HG02588 (cell line): Measurements from ENCODE around the gene SH3RF1.

Source experiments
- ATAC-seq: cut with Tn5 transposase; IDR thresholded peaks from one replicate; pipeline ENCODE4 v1.9.1; 2021; ENCODE audit warnings: mild to moderate bottlenecking, moderate library complexity; ENCODE audit not compliant: unreplicated experiment

The SH3RF1 gene

GRCh38 chr4:169048868-169049414 is 221.8 kb downstream of the SH3RF1 start:
- ATAC-seq: no peak

GRCh38 chr4:169047956-169048355 is 222.8 kb downstream of the SH3RF1 start:
- no peak for ATAC-seq

GRCh38 chr4:169045862-169046584 is 224.7 kb downstream of the SH3RF1 start:
- no peak for ATAC-seq

GRCh38 chr4:169044714-169045447 is 225.9 kb downstream of the SH3RF1 start:
- no peak for ATAC-seq
